GM12874 (cell line): ENCODE data around the gene TFB1M.

ENCODE experiments used
- CTCF ChIP-seq: IDR thresholded peaks from 2 replicates; pipeline ENCODE4 v1.5.1; 2011; ENCODE audit warnings: low read depth, mild to moderate bottlenecking, control low read depth, low read length, moderate library complexity; ENCODE audit not compliant: insufficient read depth

The TFB1M gene

GRCh38 chr6:155347800-155348199 is 33.5 kb upstream of the TFB1M start:
- no peak for TF ChIP-seq CTCF

GRCh38 chr6:155346957-155347356 is 32.7 kb upstream of the TFB1M start:
- no peak for TF ChIP-seq CTCF

- no peak for TF ChIP-seq CTCF
Observed at GRCh38 chr6:155344341-155345006, 30.2 kb upstream of the TFB1M start.

- no peak for TF ChIP-seq CTCF
Observed at GRCh38 chr6:155341130-155341828, 27.0 kb upstream of the TFB1M start.

DNA sequence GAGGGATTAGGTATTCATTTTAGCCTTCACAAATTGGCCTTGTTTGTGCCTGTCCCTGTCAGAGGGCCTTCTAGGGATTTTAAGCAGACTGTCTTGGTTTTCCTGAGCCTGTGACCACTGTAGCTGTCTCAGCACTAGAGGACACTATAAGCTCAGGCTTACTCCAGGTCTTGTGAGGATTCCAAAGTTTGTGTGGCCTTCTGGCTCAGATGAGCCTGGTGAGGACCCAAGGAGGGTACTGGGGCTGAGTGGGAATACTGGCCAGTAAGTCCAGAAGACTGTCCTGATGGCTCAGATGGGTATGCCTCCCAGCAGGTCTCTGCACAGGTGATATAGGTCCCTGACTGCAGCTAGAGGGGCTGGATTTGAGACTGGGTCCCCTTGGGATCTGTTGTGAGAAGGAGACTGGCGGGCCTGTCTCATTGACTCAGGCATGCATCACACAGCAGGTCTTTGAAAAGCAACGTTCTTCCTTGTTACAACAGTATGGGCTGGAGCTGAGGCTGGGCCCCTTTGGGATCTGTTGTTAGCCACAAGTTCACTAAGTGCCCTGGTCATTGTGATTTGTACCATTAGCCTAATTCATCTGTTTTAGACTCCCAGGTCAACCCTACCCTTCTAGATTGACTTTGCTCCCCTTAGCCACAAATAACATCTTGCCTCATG is 26.3 kb upstream of the TFB1M start:
- peak; percentile 25; the same call in 1 of the 2 replicates for TF ChIP-seq CTCF

- no peak for TF ChIP-seq CTCF
Observed at GRCh38 chr6:155335265-155335664, 21.0 kb upstream of the TFB1M start.

- no peak for TF ChIP-seq CTCF
Observed at GRCh38 chr6:155333414-155333813, 19.1 kb upstream of the TFB1M start.
